ENCODE results near the gene C1orf53.

C1orf53 gene

DNA sequence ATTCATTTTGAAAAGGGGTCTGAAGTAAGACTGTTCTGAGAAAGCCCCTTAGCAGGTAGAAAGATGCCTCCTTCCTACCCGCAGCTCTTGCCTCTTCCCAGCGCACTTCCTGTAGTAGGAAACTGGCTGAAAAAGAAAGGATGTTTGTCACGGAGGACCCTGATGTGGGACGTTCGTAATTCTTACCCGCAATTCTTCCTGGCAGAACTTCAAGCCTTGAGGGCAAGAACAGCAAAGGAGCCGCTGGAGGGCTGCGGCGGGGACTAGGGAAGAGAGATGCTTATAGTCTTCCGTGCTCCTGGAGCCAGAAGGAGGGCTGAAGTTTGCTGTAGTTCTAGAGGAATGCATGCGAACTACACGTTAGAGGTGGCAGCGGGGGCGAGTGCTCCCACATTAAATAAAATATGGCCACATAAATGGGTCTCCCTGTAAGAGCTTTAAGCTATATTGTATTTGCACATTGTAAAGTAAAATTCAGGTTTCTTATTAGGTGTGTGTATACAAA lies 6.3 kb downstream of the C1orf53 start:
- Histone ChIP-seq H3K4me1 (ENCODE audit: control insufficient read depth, insufficient read depth, low read length) (peaks cover 32% of the 10 kb centered on the region), H3K9me3 (ENCODE audit: control insufficient read depth, insufficient read depth, low read depth, low read length) (no peaks in the 10 kb centered on the region), H3K27ac (ENCODE audit: low read depth, low read length) (no peak overlapping the region), H3K9ac (ENCODE audit: low read length) (no peak overlapping the region), H3K27me3 (ENCODE audit: control insufficient read depth, insufficient read depth, low read length) (peaks cover 100% of the 10 kb centered on the region), H3K36me3 (ENCODE audit: control insufficient read depth, insufficient read depth, low read length) (no peaks in the 10 kb centered on the region), H3K4me3 (ENCODE audit: low read depth, low read length) (peak overlapping the region; percentile 23; the same call in 1 of the 2 replicates)

DNA sequence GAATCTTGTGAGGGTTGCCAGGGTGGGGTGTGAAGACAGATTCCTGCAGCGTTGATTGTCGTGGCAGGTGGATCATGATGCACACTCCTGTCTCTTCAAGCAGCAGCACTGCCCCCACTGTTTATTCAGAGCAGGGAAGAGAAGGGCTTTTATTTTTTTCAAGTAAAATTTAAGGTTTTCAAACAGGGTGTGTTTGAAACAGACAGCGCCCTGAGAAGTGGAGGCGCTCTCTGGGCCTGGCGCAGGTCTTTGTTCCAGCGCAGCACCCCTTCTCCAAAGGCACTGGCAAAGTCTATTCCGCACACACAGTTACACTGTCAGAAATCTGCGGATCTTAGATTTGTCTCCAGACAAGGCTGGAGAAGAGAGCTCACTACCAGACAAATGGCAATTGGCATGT lies 7.0 kb downstream of the C1orf53 start:
- Histone ChIP-seq H3K27me3 (ENCODE audit: control insufficient read depth, insufficient read depth, low read length) (peaks cover 100% of the 10 kb centered on the region), H3K4me3 (ENCODE audit: low read depth, low read length) (no peak overlapping the region), H3K27ac (ENCODE audit: low read depth, low read length) (no peak overlapping the region), H3K4me1 (ENCODE audit: control insufficient read depth, insufficient read depth, low read length) (peaks cover 34% of the 10 kb centered on the region), H3K36me3 (ENCODE audit: control insufficient read depth, insufficient read depth, low read length) (no peaks in the 10 kb centered on the region), H3K9me3 (ENCODE audit: control insufficient read depth, insufficient read depth, low read depth, low read length) (no peaks in the 10 kb centered on the region), H3K9ac (ENCODE audit: low read length) (no peak overlapping the region)

DNA sequence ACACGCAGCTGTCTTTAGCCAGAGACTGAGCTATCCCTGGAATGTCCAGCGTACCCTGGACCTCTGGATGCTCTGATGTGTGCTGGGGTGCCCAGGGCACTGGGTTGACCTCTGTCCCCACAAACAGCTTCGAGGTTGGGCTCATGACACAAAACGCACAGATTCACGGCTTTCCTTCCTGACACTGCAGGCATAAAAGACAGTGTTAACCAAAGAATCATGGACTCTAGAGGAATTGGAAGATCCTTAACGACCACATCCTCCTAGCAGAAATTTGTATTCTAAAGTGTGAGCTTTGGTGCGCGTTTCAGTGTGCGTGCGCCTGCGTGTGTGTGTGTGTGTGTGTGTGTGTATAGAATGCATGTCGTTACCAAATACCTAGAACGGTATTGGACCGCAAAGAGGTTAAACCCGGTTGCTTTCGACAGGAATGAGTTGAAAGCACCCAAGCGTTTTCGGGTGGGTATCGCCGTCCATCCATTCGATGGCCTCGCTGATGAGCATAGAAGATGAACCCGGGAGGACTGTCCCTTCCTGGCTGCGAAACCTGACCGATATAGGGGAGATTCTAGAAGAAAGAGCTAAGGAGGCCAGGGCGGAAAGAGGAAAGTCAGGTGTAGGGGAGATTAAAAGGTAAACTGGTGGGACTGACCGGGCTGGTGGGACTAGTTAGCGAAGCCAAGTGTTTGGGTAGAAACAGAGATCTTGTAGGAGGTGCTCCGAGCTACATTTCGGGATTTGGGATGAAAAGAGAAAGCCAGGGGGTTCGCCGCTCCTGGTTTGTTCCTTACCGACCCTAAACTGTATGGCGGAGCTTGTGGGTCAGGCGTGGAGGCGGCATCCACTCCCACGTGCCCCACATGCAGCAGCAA lies 7.9 kb downstream of the C1orf53 start:
- peaks cover 100% of the 10 kb centered on the region for H3K27me3 ChIP-seq (ENCODE audit: control insufficient read depth, insufficient read depth, low read length)
- no peaks in the 10 kb centered on the region for H3K36me3 ChIP-seq (ENCODE audit: control insufficient read depth, insufficient read depth, low read length)
- peaks cover 44% of the 10 kb centered on the region for H3K4me1 ChIP-seq (ENCODE audit: control insufficient read depth, insufficient read depth, low read length)
- no peak overlapping the region for H3K9ac ChIP-seq (ENCODE audit: low read length)
- H3K9me3 ChIP-seq (ENCODE audit: control insufficient read depth, insufficient read depth, low read depth, low read length) = no peaks in the 10 kb centered on the region
- no peak overlapping the region for H3K27ac ChIP-seq (ENCODE audit: low read depth, low read length)
- peak overlapping the region; percentile 32 for H3K4me3 ChIP-seq (ENCODE audit: low read depth, low read length)

DNA sequence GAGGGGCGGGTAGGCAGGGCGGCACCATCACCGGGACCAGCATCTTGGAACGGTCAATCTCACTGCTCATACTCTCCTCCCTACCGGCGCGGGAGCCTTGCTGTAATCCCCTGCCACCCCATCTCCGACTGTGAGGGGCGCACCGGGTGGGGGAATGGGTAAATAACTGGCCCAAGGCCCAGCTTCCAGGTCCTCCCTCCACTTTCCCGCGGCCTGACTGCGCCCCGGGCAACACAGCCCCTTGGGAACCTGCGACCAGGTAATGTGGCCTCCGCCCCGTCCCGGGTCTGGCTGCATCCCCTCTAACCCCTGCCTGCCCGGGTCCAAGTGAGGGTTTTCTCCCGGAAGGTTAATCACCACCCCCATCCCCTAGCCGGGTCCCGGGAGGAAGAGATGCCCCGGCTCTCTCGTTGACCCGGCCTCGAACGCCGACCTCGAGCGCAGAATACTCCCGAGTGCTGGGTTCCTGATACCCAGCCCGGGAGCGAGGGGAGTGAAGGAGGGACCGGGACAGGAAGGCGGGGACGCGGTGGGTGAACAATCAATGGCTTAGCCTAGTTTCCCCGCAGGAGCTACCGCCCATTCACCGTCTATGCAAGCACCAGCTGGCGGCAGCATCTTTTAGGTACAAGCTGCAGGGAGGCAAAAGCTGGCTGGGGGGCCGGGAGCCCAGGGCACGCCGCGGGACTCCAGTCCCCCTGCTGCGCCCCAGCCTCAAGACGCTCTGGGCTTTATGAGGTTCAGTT lies 8.9 kb downstream of the C1orf53 start:
- Histone ChIP-seq H3K4me3 (ENCODE audit: low read depth, low read length) (peak overlapping the region; percentile 55), H3K27me3 (ENCODE audit: control insufficient read depth, insufficient read depth, low read length) (peaks cover 100% of the 10 kb centered on the region), H3K36me3 (ENCODE audit: control insufficient read depth, insufficient read depth, low read length) (no peaks in the 10 kb centered on the region), H3K27ac (ENCODE audit: low read depth, low read length) (no peak overlapping the region), H3K4me1 (ENCODE audit: control insufficient read depth, insufficient read depth, low read length) (peaks cover 50% of the 10 kb centered on the region), H3K9ac (ENCODE audit: low read length) (no peak overlapping the region), H3K9me3 (ENCODE audit: control insufficient read depth, insufficient read depth, low read depth, low read length) (no peaks in the 10 kb centered on the region)

DNA sequence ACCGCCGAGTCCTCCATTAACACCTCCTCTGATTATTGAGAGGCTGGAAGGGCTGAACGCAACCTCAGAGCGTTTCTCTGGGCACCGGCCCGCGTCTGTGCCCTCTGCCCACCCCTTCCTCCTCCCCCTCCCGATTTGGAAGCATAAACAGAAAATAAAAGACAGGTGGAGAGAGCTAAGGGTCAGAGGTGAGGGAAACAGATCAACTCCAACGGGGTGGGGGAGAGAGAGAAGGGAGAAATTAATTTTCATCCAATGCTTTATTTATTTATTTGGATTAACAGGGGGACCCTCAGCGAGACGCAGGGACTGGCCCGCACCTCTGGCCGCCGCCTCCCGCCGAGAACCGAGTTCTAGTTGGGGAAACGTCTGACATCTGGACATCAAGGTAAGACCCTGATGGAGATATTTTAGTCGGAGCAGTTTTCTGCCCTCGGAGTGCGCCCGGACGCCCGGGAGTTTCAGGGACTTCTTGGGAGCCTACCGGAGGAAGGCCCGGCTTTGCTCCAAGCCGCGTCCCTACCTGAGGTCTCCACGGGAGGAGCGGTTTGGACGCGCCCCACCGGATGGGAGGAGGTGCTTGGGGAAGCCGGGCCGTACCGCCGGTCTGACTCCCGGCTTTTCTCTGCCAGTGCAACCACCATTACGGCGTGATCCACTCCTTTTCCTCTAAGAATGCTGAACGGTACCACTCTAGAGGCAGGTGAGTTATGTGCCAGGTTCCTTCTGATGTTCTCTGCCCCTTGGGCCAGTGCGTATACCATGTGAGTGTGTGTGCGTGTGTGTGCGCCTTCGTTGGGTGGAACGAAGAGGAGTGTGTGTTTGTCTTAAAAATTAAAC lies 9.6 kb downstream of the C1orf53 start:
- no peaks in the 10 kb centered on the region for H3K36me3 ChIP-seq (ENCODE audit: control insufficient read depth, insufficient read depth, low read length)
- no peak overlapping the region for H3K9ac ChIP-seq (ENCODE audit: low read length)
- H3K27me3 ChIP-seq (ENCODE audit: control insufficient read depth, insufficient read depth, low read length) = peaks cover 100% of the 10 kb centered on the region
- H3K4me3 ChIP-seq (ENCODE audit: low read depth, low read length) = peak overlapping the region; percentile 55
- peaks cover 57% of the 10 kb centered on the region for H3K4me1 ChIP-seq (ENCODE audit: control insufficient read depth, insufficient read depth, low read length)
- H3K27ac ChIP-seq (ENCODE audit: low read depth, low read length) = no peak overlapping the region
- H3K9me3 ChIP-seq (ENCODE audit: control insufficient read depth, insufficient read depth, low read depth, low read length) = no peaks in the 10 kb centered on the region

DNA sequence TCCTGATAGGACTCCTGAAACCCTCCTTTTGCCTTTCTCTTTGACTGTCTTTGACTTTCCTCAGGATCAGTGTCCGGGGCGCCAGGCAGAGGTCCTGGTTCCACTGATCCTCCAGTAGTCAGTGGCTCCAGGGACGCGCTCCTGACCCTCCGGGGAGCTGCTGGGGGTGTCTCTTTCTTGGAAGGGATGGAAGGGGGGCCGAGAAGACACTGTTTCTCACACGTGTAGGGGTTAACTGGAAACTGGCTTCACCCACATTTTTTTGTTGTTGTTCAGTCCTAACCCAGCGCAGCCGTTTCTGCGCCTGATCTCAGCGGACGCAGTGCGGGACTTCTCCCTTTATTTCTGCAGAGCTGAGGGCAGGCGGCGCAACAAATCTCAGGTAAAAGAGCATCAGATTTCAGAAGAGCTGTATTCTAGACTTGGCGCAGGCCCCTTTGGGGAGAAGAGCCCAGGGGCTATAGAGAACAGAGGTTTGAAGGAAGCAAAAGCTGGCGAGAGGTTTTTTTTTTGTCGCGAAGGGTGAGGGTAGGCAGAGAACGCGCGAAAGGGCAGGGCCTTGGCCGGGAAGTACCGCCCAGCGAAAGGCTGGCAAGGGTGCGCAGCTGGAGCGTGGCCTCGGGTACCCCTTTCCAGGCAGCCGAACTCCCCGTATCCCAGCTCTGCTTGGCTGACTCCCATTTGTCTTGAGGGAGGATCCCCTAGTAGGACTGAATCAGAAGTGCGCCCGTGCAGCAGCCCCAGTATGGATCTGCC lies 10.5 kb downstream of the C1orf53 start:
- Histone ChIP-seq H3K27me3 (ENCODE audit: control insufficient read depth, insufficient read depth, low read length) (peaks cover 100% of the 10 kb centered on the region), H3K27ac (ENCODE audit: low read depth, low read length) (no peak overlapping the region), H3K4me3 (ENCODE audit: low read depth, low read length) (peak overlapping the region; percentile 55)

DNA sequence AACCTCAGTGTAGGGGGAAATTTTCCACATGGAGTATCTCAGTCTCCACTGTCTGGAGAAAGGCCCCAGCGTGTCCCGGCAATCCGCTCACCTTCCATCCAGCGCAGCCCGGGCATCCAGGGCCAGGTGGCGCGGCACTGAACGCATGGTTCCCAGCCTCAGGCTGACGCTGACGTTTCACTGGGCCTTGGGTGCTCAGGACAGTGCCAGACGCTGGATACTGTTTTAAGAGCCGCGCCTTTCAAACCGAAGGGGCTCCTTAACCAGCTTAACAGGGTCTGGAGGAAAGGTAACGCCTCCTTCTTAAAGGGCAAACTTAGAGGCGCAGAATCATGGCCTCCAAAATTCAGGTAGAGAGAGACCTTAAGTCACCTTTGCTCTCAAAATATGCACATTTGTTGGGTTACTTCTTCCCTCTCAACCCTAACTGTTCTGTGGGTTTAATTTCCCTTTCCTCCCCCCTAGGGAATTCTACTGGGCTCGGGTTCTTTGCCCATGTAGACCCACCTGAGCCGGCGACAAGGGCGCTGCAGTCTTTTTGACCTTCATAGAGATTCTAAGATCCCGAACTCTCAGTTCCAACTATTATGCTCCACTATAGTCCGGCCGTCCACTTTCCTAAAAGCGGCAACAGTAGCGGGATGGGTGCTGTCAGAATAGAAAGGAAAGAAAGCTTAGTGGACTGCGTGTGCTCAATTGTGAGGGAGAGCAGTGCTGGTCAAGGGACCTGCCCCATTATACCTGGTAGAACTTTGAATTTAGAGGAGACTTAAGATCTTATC lies 11.3 kb downstream of the C1orf53 start:
- Histone ChIP-seq H3K36me3 (ENCODE audit: control insufficient read depth, insufficient read depth, low read length) (no peaks in the 10 kb centered on the region), H3K27me3 (ENCODE audit: control insufficient read depth, insufficient read depth, low read length) (peaks cover 100% of the 10 kb centered on the region), H3K9ac (ENCODE audit: low read length) (no peak overlapping the region), H3K27ac (ENCODE audit: low read depth, low read length) (no peak overlapping the region), H3K4me3 (ENCODE audit: low read depth, low read length) (peak overlapping the region; percentile 55), H3K4me1 (ENCODE audit: control insufficient read depth, insufficient read depth, low read length) (peaks cover 70% of the 10 kb centered on the region), H3K9me3 (ENCODE audit: control insufficient read depth, insufficient read depth, low read depth, low read length) (no peaks in the 10 kb centered on the region)

More for the DNA sequence above, 10.5 kb downstream of the C1orf53 start:
- H3K9me3 ChIP-seq (ENCODE audit: control insufficient read depth, insufficient read depth, low read depth, low read length) = no peaks in the 10 kb centered on the region
- H3K36me3 ChIP-seq (ENCODE audit: control insufficient read depth, insufficient read depth, low read length) = no peaks in the 10 kb centered on the region
- peaks cover 65% of the 10 kb centered on the region for H3K4me1 ChIP-seq (ENCODE audit: control insufficient read depth, insufficient read depth, low read length)
- no peak overlapping the region for H3K9ac ChIP-seq (ENCODE audit: low read length)

DNA sequence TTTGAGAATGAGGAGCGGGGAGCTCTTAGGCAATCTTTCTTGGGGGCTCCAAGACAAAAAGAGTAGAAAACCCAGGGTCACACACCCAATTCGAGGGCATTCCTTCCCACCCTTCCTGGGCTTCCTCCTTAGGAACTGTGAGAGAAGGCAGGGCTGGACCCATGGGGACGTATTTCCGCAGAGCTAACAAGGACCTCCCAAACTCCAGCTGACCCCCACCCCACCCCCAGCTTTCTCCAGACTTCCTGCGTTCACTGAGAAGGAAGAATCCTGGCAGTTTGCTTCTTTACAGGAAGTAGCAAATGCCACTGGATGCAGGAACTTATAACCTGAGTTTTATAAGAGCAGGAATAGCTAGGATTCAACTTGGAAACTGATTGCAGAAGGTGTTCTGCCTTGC lies 12.1 kb downstream of the C1orf53 start:
- Histone ChIP-seq H3K4me3 (ENCODE audit: low read depth, low read length) (no peak overlapping the region), H3K4me1 (ENCODE audit: control insufficient read depth, insufficient read depth, low read length) (peaks cover 70% of the 10 kb centered on the region), H3K36me3 (ENCODE audit: control insufficient read depth, insufficient read depth, low read length) (no peaks in the 10 kb centered on the region), H3K27me3 (ENCODE audit: control insufficient read depth, insufficient read depth, low read length) (peaks cover 100% of the 10 kb centered on the region), H3K9me3 (ENCODE audit: control insufficient read depth, insufficient read depth, low read depth, low read length) (no peaks in the 10 kb centered on the region), H3K9ac (ENCODE audit: low read length) (no peak overlapping the region), H3K27ac (ENCODE audit: low read depth, low read length) (no peak overlapping the region)

DNA sequence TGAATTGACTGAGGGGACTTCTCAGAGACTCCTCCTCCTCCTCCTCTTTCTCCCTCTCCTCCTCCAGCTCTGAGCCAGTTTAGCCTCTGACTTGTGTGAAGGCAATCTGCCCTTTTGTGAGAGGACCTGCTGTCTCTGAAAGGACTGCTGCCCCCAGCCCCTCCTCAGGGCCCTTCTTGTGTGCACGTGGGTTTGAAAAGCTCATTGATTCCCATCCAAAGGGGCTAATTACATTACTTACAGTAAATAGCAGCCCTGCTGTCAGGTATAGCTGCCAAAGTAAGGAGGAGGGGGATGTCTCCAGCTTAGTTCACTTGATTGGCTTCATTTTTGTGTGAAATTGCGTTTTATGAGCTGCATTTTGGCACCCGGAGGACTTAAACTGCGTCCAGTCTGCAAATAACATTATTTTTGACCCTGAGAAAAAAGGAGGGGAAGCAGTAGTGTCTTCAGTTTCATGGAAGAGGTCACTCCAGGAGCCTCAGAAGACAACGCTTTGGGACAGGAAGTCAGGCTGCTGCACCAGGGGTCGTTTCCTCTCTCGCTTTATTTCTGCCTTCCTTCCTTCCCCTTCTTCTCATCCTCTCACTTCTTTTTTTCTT lies 12.9 kb downstream of the C1orf53 start:
- H3K4me3 ChIP-seq (ENCODE audit: low read depth, low read length) = peak overlapping the region; percentile 54
- H3K4me1 ChIP-seq (ENCODE audit: control insufficient read depth, insufficient read depth, low read length) = peaks cover 68% of the 10 kb centered on the region
- H3K27me3 ChIP-seq (ENCODE audit: control insufficient read depth, insufficient read depth, low read length) = peaks cover 100% of the 10 kb centered on the region
- H3K9ac ChIP-seq (ENCODE audit: low read length) = no peak overlapping the region
- no peaks in the 10 kb centered on the region for H3K36me3 ChIP-seq (ENCODE audit: control insufficient read depth, insufficient read depth, low read length)
- H3K27ac ChIP-seq (ENCODE audit: low read depth, low read length) = no peak overlapping the region
- H3K9me3 ChIP-seq (ENCODE audit: control insufficient read depth, insufficient read depth, low read depth, low read length) = no peaks in the 10 kb centered on the region
